ENCODE results near the gene ZNF385C. TPM values are rescaled to one million over a fixed set of nuclear protein-coding genes. Genes with fewer than 3 reads are reported as not detected.

Gene ZNF385C
- total and polyA plus RNA-seq, 2 donors (not counting 1 experiment from before 2014, with no cell fraction given): 0.33 to 1.1 TPM

DNA sequence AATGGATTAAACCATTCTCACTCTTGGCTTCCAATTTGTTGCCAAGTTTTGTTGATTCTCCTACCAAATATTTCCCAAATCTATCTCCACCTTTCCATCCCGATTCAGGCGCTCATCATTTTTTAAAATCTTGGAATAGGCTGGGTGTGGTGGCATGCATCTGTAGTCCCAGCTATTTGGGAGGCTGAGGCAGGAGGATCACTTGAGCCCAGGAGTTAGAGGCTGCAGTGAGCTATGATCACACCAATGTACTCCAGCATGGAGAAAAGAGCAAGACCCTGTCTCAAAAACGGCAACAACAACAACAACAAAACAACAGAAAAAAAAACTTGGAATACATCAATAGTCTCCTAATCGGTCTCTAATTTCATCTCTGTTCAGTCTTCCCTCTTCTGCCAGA lies 79.3 kb downstream of the ZNF385C start:
- Histone ChIP-seq H3K9ac (ENCODE audit: low read length) (no peak overlapping the region), H4K20me1 (ENCODE audit: control insufficient read depth, insufficient read depth, low read length, poor library complexity, severe bottlenecking) (peaks cover 5% of the 10 kb centered on the region), H3K4me1 (ENCODE audit: control insufficient read depth in 2 of 2, insufficient read depth in 2 of 2, low read length in 2 of 2) (peaks cover 38 to 48% of the 10 kb centered on the region in 2 donors), H3K27ac (ENCODE audit: low read length in 2 of 2) (no peak overlapping the region), H3K27me3 (replicated peaks in 1 of 4; ENCODE audit: control extremely low read depth in 1 of 4, control insufficient read depth in 3 of 4, insufficient read depth in 4 of 4, low read length in 3 of 4) (no peaks in the 10 kb centered on the region), H3K4me2 (replicated peaks; ENCODE audit: low read depth, low read length, poor library complexity, severe bottlenecking) (no peak overlapping the region), H3K4me3 (ENCODE audit: control extremely low read depth in 1 of 5, extremely low read depth in 1 of 5, insufficient read depth in 1 of 5, low read depth in 2 of 5, low read length in 4 of 5) (no peak overlapping the region), H3K9me3 (ENCODE audit: control extremely low read depth in 1 of 3, control insufficient read depth in 2 of 3, insufficient read depth in 1 of 3, low read length in 2 of 3) (no peaks in the 10 kb centered on the region), H2AFZ (ENCODE audit: insufficient read depth, low read depth, low read length, poor library complexity, severe bottlenecking) (no peak overlapping the region), H3K79me2 (ENCODE audit: control insufficient read depth, insufficient read depth, low read length) (peaks cover 76% of the 10 kb centered on the region), H3K36me3 (replicated peaks in 1 of 2; ENCODE audit: control extremely low read depth in 1 of 2, control insufficient read depth in 1 of 2, extremely low read depth in 1 of 2, insufficient read depth in 2 of 2, low read length in 1 of 2) (peaks cover 0 to 22% of the 10 kb centered on the region in 2 experiments)
- TF ChIP-seq, protein P1, sequence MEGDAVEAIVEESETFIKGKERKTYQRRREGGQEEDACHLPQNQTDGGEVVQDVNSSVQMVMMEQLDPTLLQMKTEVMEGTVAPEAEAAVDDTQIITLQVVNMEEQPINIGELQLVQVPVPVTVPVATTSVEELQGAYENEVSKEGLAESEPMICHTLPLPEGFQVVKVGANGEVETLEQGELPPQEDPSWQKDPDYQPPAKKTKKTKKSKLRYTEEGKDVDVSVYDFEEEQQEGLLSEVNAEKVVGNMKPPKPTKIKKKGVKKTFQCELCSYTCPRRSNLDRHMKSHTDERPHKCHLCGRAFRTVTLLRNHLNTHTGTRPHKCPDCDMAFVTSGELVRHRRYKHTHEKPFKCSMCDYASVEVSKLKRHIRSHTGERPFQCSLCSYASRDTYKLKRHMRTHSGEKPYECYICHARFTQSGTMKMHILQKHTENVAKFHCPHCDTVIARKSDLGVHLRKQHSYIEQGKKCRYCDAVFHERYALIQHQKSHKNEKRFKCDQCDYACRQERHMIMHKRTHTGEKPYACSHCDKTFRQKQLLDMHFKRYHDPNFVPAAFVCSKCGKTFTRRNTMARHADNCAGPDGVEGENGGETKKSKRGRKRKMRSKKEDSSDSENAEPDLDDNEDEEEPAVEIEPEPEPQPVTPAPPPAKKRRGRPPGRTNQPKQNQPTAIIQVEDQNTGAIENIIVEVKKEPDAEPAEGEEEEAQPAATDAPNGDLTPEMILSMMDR (IDR thresholded peaks at IDR 0.05): no peak
- TF ChIP-seq EZH2 (IDR thresholded peaks at IDR 0.05; ENCODE audit: borderline replicate concordance, insufficient read depth, low read depth, low read length, poor library complexity, severe bottlenecking): no peak
- Mint-ChIP-seq H3K27me3 (no peaks in the 10 kb centered on the region), H3K4me3 (peak overlapping the region; percentile 100), H3K9me3 (ENCODE audit: insufficient read depth) (no peaks in the 10 kb centered on the region), H3K27ac (no peak overlapping the region), H3K4me1 (peaks cover 57% of the 10 kb centered on the region)
- ChIA-PET POLR2A (no interaction called here), CTCF (interaction anchor here (1.0 to 8.2 kb wide), 11 partner anchors 8 to 97 kb away, joined by 3 to 90 read pairs (median 6); partner anchors contain the start of gene CNP)
- DNase-seq (no peak), ATAC-seq (ENCODE audit: low read depth) (no peak)
- intact Hi-C loops (cut with micrococcal nuclease): loop anchor here (5.0 kb wide), 1 partner anchor 1202 kb away; no protein-coding TSS in a partner anchor
- WGBS (ENCODE audit: insufficient coverage): 100% methylated on average over 2 of the region's 4 CpGs

DNA sequence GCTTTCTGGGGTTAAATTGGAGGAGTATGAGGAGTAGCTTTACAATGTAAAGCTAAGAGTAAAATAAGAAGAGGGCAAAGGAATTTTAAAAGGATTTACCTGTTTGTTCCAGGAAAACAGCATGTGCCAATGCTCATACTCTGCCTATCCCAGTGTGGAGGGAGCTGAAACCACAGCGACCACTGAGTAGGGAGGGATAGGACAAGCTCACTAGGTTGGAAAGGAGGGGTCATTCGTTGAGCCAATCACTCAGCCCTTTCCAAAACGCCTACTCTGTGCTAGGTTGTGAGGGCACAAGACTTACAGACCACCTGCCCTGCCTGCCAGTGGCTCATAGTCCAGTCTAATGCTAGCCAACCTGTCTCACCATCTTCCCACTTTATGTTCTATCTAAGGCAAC lies 79.9 kb downstream of the ZNF385C start:
- Histone ChIP-seq H3K27ac (ENCODE audit: low read length in 2 of 2) (no peak overlapping the region), H3K4me1 (ENCODE audit: control insufficient read depth in 2 of 2, insufficient read depth in 2 of 2, low read length in 2 of 2) (peaks cover 38 to 47% of the 10 kb centered on the region in 2 donors), H3K79me2 (ENCODE audit: control insufficient read depth, insufficient read depth, low read length) (peaks cover 80% of the 10 kb centered on the region), H3K9ac (ENCODE audit: low read length) (peak overlapping the region; percentile 100), H4K20me1 (ENCODE audit: control insufficient read depth, insufficient read depth, low read length, poor library complexity, severe bottlenecking) (peaks cover 7% of the 10 kb centered on the region), H3K4me3 (ENCODE audit: control extremely low read depth in 1 of 5, extremely low read depth in 1 of 5, insufficient read depth in 1 of 5, low read depth in 2 of 5, low read length in 4 of 5) (peak overlapping the region in 3 of 5 experiments; percentile 86 to 98 (median 97)), H3K36me3 (replicated peaks in 1 of 2; ENCODE audit: control extremely low read depth in 1 of 2, control insufficient read depth in 1 of 2, extremely low read depth in 1 of 2, insufficient read depth in 2 of 2, low read length in 1 of 2) (peaks cover 0 to 15% of the 10 kb centered on the region in 2 experiments), H2AFZ (ENCODE audit: insufficient read depth, low read depth, low read length, poor library complexity, severe bottlenecking) (peak overlapping the region; percentile 94), H3K27me3 (replicated peaks in 1 of 4; ENCODE audit: control extremely low read depth in 1 of 4, control insufficient read depth in 3 of 4, insufficient read depth in 4 of 4, low read length in 3 of 4) (no peaks in the 10 kb centered on the region), H3K9me3 (ENCODE audit: control extremely low read depth in 1 of 3, control insufficient read depth in 2 of 3, insufficient read depth in 1 of 3, low read length in 2 of 3) (no peaks in the 10 kb centered on the region), H3K4me2 (replicated peaks; ENCODE audit: low read depth, low read length, poor library complexity, severe bottlenecking) (peak overlapping the region; percentile 91)
- ATAC-seq (ENCODE audit: low read depth) (no peak), DNase-seq (no peak)
- Mint-ChIP-seq H3K4me3 (peak overlapping the region; percentile 100), H3K9me3 (ENCODE audit: insufficient read depth) (no peaks in the 10 kb centered on the region), H3K27ac (peak overlapping the region; percentile 99), H3K27me3 (no peaks in the 10 kb centered on the region), H3K4me1 (peaks cover 58% of the 10 kb centered on the region)
- CTCF ChIA-PET: interaction anchor here (0.7 to 8.2 kb wide), 17 partner anchors 8 to 232 kb away, joined by 3 to 90 read pairs (median 3); partner anchors contain the start of genes CNP, DHX58, JUP and KAT2A
- POLR2A ChIA-PET: interaction anchor here (0.5 to 3.6 kb wide), 5 partner anchors 10 to 230 kb away, joined by 3 to 32 read pairs (median 3); partner anchors contain the start of genes CNP and KLHL11
- TF ChIP-seq, protein P1 (IDR thresholded peaks at IDR 0.05): no peak
- no peak for TF ChIP-seq EZH2 (IDR thresholded peaks at IDR 0.05; ENCODE audit: borderline replicate concordance, insufficient read depth, low read depth, low read length, poor library complexity, severe bottlenecking)
- intact Hi-C loops (cut with micrococcal nuclease): loop anchor here (5.0 kb wide), 1 partner anchor 1201 kb away; no protein-coding TSS in a partner anchor
- 50% methylated on average over 3 of the region's 3 CpGs for WGBS (ENCODE audit: insufficient coverage)

All from B cell (primary cell).